Measurements from ENCODE around the gene TRIO.
A peak's percentile ranks its signal among the peaks of the same experiment; 100 is the strongest.

TRIO gene

GRCh38 chr5:14337593-14337992 is 194.5 kb downstream of the TRIO start:
- no peak for DNase-seq

GRCh38 chr5:14339468-14339867 is 196.3 kb downstream of the TRIO start:
- DNase-seq: no peak

- DNase-seq: no peak
Observed at GRCh38 chr5:14341571-14342230, 198.6 kb downstream of the TRIO start.

- no peak for DNase-seq
Observed at GRCh38 chr5:14342306-14342705, 199.2 kb downstream of the TRIO start.

GRCh38 chr5:14343376-14343775 is 200.2 kb downstream of the TRIO start:
- DNase-seq: no peak

GRCh38 chr5:14347522-14347921 is 204.4 kb downstream of the TRIO start:
- DNase-seq: no peak

- no peak for DNase-seq
Observed at GRCh38 chr5:14348142-14348541, 205.0 kb downstream of the TRIO start.

GRCh38 chr5:14349029-14349428 is 205.9 kb downstream of the TRIO start:
- no peak for DNase-seq

- DNase-seq: no peak
Observed at GRCh38 chr5:14351086-14351661, 208.0 kb downstream of the TRIO start.

- DNase-seq: peak; percentile 19
Observed at GRCh38 chr5:14351845-14352712, 208.9 kb downstream of the TRIO start.

GRCh38 chr5:14353726-14354474 is 210.8 kb downstream of the TRIO start:
- no peak for DNase-seq

GRCh38 chr5:14355391-14355790 is 212.2 kb downstream of the TRIO start:
- DNase-seq: no peak

- DNase-seq: no peak
Observed at GRCh38 chr5:14356305-14356704, 213.2 kb downstream of the TRIO start.

GRCh38 chr5:14357441-14357840 is 214.3 kb downstream of the TRIO start:
- DNase-seq: peak; percentile 11

- peak; percentile 53 for DNase-seq
Observed at GRCh38 chr5:14357851-14358250, 214.7 kb downstream of the TRIO start.

GRCh38 chr5:14358536-14358935 is 215.4 kb downstream of the TRIO start:
- DNase-seq: no peak

- no peak for DNase-seq
Observed at GRCh38 chr5:14359069-14360043, 216.2 kb downstream of the TRIO start.

- DNase-seq: no peak
Observed at GRCh38 chr5:14362491-14362890, 219.3 kb downstream of the TRIO start.

GRCh38 chr5:14364096-14364495 is 221.0 kb downstream of the TRIO start:
- no peak for DNase-seq

GRCh38 chr5:14364576-14365472 is 221.7 kb downstream of the TRIO start:
- DNase-seq: peak; percentile 53
